Measurements from ENCODE around the gene GLTPD2.

GLTPD2 gene

GRCh38 chr17:4788807-4789700 lies at the start of gene GLTPD2:
GLTPD2 (plus strand) TSS chr17:4788964; CDS start chr17:4789012, 48 bp downstream.
- no peak for DNase-seq (ENCODE audit: low spot score)

DNA sequence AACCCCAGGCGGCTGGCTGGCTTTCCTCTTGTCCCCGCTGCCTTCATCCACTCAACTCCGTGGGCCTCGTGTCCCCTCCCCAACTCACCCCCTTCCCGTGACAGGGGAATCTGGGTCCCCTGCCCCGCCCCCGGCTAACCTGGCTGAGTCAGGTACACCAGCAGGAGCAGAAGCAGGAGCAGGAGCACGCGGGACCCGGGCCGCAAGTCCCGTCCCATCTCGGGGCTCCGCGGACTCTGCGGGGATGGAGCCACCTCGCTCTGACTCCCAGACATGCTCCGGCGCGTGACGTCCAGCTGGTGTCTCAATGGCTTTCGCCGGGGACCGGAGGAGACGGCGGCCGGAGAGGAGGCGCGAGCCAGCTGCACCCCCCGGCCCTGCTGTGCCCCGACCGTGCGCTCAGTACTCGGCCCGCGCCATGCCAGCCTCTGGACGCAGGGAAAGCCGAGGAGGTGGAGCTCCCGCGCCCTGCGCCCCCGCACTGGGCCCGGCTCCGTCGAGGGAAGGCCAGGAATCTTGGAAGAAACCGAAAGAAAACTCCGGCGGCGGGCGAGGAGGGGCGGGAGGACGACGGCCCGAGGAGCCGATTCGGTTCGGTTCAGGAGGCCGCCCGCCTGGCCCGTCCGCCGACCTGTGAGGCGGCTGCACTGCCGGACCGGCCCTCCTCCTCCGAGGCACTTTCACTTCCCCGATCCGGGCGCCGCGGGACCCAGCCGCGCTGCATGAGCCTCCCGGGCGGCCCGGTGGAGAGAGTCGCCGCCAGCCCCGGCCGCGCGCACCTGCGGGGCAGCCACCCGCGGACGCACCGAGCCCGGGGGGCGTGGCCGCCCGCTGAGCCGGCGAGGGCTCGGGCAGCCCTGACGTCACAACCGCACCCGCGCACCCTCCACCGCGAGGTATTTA lies 49.4 kb upstream of the GLTPD2 start, which contains the start of the genes CXCL16 and ZMYND15:
TSS of gene CXCL16 (minus strand) at position 807 of the 903 bp plus-strand sequence. CDS start at position 218, 589 bp downstream.
TSS of gene ZMYND15 (plus strand) at position 712 of the 903 bp plus-strand sequence. CDS start 716 bp downstream, outside the sequence.
- peak; percentile 82 for DNase-seq (ENCODE audit: low spot score)

GRCh38 chr17:4740025-4740351 lies 48.8 kb upstream of the GLTPD2 start:
- no peak for DNase-seq (ENCODE audit: low spot score)

DNA sequence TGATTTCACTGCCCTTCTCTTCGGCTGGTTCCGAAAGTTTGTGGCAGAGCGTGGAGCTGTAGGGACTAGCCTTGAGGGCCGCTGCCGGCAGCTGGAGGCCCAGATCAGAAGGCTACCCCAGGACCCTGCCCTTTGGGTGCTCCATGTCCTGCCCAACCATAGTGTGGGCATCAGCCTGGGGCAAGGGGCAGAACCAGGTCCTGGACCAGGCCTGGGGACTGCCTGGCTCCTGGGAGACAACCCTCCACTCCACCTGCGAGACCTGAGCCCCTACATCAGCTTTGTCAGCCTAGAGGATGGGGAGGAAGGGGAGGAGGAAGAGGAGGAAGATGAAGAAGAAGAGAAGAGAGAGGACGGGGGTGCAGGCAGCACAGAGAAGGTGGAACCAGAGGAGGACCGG lies 48.2 kb upstream of the GLTPD2 start:
- DNase-seq (ENCODE audit: low spot score) = no peak

DNA sequence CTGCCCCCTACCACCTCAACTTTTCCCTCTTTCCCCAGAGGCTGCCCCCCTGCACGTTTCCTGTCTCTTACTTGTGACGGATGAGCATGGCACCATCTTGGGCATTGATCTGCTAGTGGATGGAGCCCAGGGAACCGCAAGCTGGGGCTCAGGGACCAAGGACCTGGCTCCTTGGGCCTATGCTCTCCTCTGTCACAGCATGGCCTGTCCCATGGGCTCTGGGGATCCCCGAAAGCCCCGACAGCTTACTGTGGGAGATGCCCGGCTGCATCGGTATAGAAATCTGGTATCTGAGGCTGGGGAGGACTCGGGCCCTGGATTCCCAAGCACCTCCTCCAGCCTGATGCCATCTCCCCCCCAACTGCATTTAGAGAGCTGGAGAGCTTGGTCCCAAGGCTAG lies 47.2 kb upstream of the GLTPD2 start:
- DNase-seq (ENCODE audit: low spot score) = no peak

- DNase-seq (ENCODE audit: low spot score) = no peak
Measured at GRCh38 chr17:4742133-4742532, 46.6 kb upstream of the GLTPD2 start.

DNA sequence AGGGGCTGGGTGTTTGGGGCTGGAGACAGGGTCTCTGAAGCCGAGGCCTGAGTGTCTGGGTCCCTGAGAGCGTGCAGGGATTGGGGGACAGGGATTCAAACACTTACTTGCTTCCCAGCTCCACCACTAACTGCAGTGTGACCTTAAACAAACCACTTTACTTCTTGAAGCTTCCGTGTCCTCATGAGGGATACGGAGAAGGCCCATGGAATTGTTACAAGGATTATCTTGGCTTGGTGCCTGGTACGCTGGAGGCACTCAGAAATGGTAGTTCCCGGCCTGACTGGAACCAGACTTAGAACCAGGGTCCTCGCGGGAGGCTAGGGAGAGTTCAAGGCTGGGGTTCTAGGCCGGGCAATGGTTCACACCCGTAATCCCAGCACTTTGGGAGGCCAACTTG lies 46.1 kb upstream of the GLTPD2 start:
- DNase-seq (ENCODE audit: low spot score) = no peak

DNA sequence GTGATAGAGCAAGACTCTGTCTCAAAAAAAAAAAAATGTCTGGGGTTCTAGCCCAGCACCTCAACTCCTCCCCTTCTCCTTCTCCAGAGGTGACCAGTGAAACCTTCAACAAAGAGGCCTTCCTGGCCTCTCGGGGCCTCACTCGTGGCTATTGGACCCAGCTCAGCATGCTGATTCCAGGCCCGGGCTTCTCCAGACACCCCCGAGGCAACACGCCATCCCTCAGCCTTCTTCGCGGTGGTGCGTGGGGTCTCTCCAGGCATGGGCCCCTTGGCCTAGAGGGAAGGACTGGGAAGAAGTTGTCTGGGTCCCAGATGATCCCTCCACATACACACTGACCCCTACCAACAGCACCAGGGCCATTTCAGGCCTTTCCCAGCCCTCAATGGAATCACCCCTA lies 45.5 kb upstream of the GLTPD2 start:
- no peak for DNase-seq (ENCODE audit: low spot score)

GRCh38 chr17:4743898-4744297 lies 44.9 kb upstream of the GLTPD2 start:
- no peak for DNase-seq (ENCODE audit: low spot score)

DNA sequence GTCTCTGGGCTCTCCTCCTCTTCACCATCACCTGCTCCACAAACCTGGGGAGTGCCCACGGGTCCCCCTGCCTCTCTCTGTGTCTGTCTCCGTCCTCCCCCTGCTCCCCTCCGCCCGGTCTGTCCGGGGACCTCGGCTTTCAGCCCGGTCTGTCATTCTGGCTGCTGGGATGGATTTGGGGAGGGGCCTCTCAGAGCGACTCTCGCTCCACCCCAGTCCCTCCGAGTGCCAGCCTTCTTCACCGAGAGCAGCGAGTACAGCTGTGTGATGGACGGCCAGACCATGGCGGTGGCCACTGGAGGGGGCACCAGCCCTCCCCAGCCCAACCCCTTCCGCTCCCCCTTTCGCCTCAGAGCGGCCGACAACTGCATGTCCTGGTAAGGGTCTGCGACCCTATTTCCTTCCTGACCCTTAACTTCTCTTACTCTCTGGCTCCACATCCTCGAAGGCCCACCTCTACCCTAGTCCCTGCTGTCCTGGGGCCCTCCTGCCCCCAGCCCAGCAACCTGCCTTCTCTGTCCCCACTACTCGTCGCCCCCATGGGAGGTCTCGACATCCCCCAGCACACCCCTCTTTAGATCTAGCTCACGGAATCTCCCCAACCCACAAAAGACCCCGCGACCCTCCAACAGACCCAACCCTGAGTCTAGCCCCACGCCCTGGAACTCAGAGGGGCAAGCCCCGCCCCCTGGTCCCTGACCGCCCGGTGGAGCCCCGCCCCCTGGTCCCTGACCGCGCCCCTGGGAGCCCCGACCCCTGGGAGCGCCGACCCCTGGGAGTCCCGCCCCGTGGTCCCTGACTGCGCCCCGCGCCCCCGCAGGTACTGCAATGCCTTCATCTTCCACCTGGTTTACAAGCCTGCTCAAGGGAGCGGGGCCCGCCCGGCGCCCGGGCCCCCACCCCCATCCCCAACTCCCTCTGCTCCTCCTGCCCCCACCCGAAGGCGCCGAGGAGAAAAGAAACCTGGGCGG lies 43.5 kb upstream of the GLTPD2 start:
- DNase-seq (ENCODE audit: low spot score) = no peak

GRCh38 chr17:4747847-4748246 lies 40.9 kb upstream of the GLTPD2 start:
- DNase-seq (ENCODE audit: low spot score) = no peak

GRCh38 chr17:4748686-4749085 lies 40.1 kb upstream of the GLTPD2 start:
- no peak for DNase-seq (ENCODE audit: low spot score)

DNA sequence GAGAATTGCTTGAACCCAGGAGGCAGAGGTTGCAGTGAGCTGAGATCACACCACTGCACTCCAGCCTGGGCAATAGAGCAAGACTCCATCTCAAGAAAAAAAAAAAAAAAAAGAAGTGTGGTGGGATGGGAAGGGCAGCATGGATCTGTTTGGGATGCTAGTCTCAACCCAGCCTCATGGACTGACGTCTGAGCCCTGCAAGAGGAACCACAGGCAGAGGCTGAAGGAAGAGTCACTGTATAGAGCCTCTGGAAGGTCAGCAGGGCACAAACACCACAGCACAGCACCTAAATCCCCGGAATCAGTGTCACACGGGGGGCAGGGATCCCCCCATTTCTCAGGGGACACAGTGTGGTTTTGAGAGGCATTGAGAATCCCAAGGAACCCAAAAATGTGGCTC lies 38.2 kb upstream of the GLTPD2 start:
- DNase-seq (ENCODE audit: low spot score) = no peak

DNA sequence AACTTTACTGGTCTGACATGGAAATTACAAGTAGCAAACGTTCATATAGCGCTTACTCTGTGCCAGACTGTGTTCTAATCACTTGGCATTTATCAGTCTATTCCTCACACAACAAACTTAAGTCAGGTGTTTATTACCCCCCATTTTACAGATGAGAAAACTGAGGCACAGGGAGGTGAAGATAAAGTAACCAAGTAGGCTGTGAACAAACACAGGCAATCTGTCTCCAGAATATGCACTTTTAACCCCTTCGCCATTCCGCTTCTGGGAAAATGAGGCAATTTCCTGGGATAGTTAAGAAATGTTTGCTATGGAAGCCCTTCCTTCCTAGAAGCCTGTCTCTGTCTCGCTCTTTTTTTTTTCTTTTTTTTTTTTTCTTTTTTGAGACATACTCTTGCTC lies 36.8 kb upstream of the GLTPD2 start:
- DNase-seq (ENCODE audit: low spot score) = no peak

GRCh38 chr17:4753392-4753791 lies 35.4 kb upstream of the GLTPD2 start:
- no peak for DNase-seq (ENCODE audit: low spot score)

DNA sequence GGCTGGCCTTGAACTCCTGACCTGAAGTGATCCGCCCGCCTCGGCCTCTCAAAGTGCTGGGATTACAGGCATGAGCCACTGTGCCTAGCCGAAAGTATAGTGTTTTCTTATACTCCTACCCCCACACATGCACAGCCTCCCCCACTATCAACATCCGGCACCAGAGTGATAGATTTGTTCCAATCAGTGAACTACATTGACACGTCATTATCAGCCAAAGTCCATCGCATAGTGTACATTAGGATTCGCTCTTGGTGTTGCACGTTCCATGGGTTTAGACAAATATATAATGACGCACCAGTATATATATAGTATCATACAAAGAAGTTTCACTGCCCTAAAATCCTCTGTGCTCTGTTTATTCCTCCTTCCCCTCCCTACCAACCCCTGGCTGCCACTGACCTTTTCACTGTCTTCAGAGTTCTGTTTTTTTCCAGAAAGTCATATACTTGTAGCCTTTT lies 29.0 kb upstream of the GLTPD2 start:
- no peak for DNase-seq (ENCODE audit: low spot score)

- DNase-seq (ENCODE audit: low spot score) = no peak
Measured at GRCh38 chr17:4764595-4764994, 24.2 kb upstream of the GLTPD2 start.

DNA sequence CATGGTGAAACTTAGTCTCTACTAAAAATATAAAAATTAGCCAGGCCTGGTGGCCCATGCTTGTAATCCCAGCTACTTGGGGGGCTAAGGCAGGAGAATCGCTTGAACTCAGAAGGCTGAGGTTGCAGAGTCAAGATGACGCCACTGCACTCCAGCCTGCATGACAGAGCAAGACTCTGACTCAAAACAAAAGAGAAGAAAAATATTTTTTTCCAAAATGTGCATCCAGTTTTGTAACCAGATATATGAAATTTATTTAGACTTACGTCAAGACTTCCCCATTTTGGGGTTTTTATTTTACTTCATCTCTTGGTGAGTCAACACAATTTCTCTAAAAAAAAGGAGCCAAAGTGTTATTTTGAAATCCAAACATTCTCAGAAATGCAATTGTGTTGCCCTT lies 22.6 kb upstream of the GLTPD2 start:
- no peak for DNase-seq (ENCODE audit: low spot score)

DNA sequence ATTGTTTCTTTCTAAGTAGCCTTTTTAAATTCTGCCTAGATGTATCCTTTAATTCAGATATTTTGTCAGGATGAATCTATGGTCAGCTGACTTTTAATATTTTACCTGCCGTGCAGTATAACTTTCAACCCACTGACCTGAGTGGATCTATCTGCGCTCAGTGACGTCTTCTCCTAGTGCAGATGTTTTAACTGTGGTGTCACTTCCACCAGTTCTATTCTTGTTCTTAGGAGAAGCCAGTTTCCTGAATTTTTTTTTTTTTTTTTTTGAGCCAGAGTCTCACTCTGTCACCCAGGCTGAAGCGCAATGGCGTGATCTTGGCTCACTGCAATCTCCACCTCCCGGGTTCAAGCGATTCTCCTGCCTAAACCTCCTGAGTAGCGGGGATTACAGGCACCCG lies 22.0 kb upstream of the GLTPD2 start:
- no peak for DNase-seq (ENCODE audit: low spot score)

- DNase-seq (ENCODE audit: low spot score) = no peak
Measured at GRCh38 chr17:4768298-4768697, 20.5 kb upstream of the GLTPD2 start.

DNA sequence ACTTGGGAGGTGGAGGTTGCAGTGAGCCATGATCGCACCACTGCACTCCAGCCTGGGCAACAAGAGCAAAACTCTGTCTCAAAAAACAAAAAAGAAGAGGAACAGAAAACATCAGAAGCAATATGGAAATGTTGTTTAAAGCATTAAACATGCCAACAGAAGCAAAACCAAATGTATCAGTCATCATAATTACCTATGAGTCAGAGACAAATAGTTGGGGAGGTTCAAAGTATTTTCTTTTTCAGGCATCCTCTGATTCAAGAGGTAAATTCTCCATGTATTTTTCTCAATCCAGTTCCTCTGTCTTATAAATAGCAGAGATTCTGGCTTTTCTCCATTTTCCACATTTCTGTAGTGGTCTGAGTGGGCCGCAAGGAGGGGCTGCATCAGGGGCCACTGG lies 19.1 kb upstream of the GLTPD2 start:
- peak; percentile 37 for DNase-seq (ENCODE audit: low spot score)
